Subcutaneous abdominal adipose tissue (tissue), 5 donors: Measurements from ENCODE around the gene TATDN2.
"Not testable (repeated sequence)": the region's sequence is repeated elsewhere in the genome, so short reads cannot be mapped to it uniquely, and the experiment has no call there.

Experiments
- H3K27ac ChIP-seq: one replicate; pipeline ENCODE4 v1.7.0; 2013; ENCODE audit warnings: low read depth, mild to moderate bottlenecking, inconsistent platforms, low read length, moderate library complexity
- H3K27me3 ChIP-seq, 5 donors: one replicate each; pipeline ENCODE4 v1.7.0; 2013; ENCODE audit warnings: low read length in 5 of 5, inconsistent platforms in 1 of 5; ENCODE audit not compliant: control insufficient read depth in 5 of 5, insufficient read depth in 4 of 5
- H3K36me3 ChIP-seq, 5 donors: one replicate each; pipeline ENCODE4 v1.7.0; 2013; ENCODE audit warnings: low read length in 5 of 5; ENCODE audit not compliant: control insufficient read depth in 5 of 5, insufficient read depth in 5 of 5
- H3K4me1 ChIP-seq, 5 donors: one replicate each; pipeline ENCODE4 v1.7.0; 2013; ENCODE audit warnings: low read length in 5 of 5, mild to moderate bottlenecking in 3 of 5, moderate library complexity in 1 of 5; ENCODE audit not compliant: control insufficient read depth in 5 of 5, insufficient read depth in 5 of 5
- H3K4me3 ChIP-seq, 5 donors: one replicate each; pipeline ENCODE4 v1.7.0; 2013; ENCODE audit warnings: low read length in 5 of 5, low read depth in 1 of 5
- H3K9ac ChIP-seq, 5 donors: one replicate each; pipeline ENCODE4 v1.7.0; 2013; ENCODE audit warnings: low read length in 5 of 5, mild to moderate bottlenecking in 4 of 5, moderate library complexity in 3 of 5
- H3K9me3 ChIP-seq, 5 donors: one replicate each; pipeline ENCODE4 v1.7.0; 2013; ENCODE audit warnings: low read length in 5 of 5; ENCODE audit not compliant: control insufficient read depth in 5 of 5
- donor health status: healthy.
- donor health status: healthy.
- donor health status: healthy.
- donor health status: healthy.
- donor health status: healthy.

TATDN2 gene

GRCh38 chr3:10289077-10289476, 40.8 kb downstream of the TATDN2 start:
- Histone ChIP-seq H3K9me3 (no peaks in the 10 kb centered on the region), H3K27ac (no peak overlapping the region), H3K4me3 (no peak overlapping the region), H3K36me3 (peaks cover 2 to 56% (median 24%) of the 10 kb centered on the region in 5 donors), H3K9ac (no peak overlapping the region), H3K4me1 (peaks cover 0 to 14% (median 6%) of the 10 kb centered on the region in 5 donors), H3K27me3 (no peaks in the 10 kb centered on the region)

- Histone ChIP-seq H3K9ac (no peak overlapping the region), H3K27ac (no peak overlapping the region), H3K9me3 (no peaks in the 10 kb centered on the region), H3K4me1 (peaks cover 0 to 14% (median 6%) of the 10 kb centered on the region in 5 donors), H3K36me3 (peaks cover 3 to 54% (median 24%) of the 10 kb centered on the region in 5 donors), H3K4me3 (no peak overlapping the region), H3K27me3 (no peaks in the 10 kb centered on the region)
Observed at GRCh38 chr3:10289787-10290355, 41.6 kb downstream of the TATDN2 start.

- no peaks in the 10 kb centered on the region for H3K9me3 ChIP-seq
- no peaks in the 10 kb centered on the region for H3K27me3 ChIP-seq
- H3K27ac ChIP-seq, result no peak overlapping the region
- H3K4me3 ChIP-seq, result no peak overlapping the region
- H3K4me1 ChIP-seq, result peaks cover 0 to 14% (median 6%) of the 10 kb centered on the region in 5 donors
- H3K9ac ChIP-seq, result no peak overlapping the region
- peaks cover 5 to 55% (median 23%) of the 10 kb centered on the region in 5 donors for H3K36me3 ChIP-seq
Observed at GRCh38 chr3:10290481-10291176, 42.4 kb downstream of the TATDN2 start.

- Histone ChIP-seq H3K36me3 (peaks cover 3 to 51% (median 20%) of the 10 kb centered on the region in 5 donors), H3K27me3 (no peaks in the 10 kb centered on the region), H3K9me3 (no peaks in the 10 kb centered on the region), H3K9ac (no peak overlapping the region), H3K4me1 (peaks cover 0 to 12% (median 4%) of the 10 kb centered on the region in 5 donors), H3K4me3 (no peak overlapping the region), H3K27ac (no peak overlapping the region)
Observed at GRCh38 chr3:10291641-10292040, 43.4 kb downstream of the TATDN2 start.

GRCh38 chr3:10292505-10293419, 44.5 kb downstream of the TATDN2 start, which contains the start of gene GHRL:
Gene GHRL, minus strand, starts transcription at chr3:10292947. Its CDS starts 2,767 bp downstream, at chr3:10290180.
- Histone ChIP-seq H3K9ac (no peak within 1 kb of the TSS), H3K36me3 (peaks cover 3 to 46% (median 22%) of the 10 kb centered on the region in 5 donors), H3K9me3 (no peaks in the 10 kb centered on the region), H3K4me1 (peaks cover 0 to 8% (median 0%) of the 10 kb centered on the region in 5 donors), H3K4me3 (no peak within 1 kb of the TSS), H3K27me3 (no peaks in the 10 kb centered on the region), H3K27ac (no peak within 1 kb of the TSS)

GRCh38 chr3:10294030-10294586, 45.8 kb downstream of the TATDN2 start:
- peaks cover 3 to 38% (median 13%) of the 10 kb centered on the region in 5 donors for H3K36me3 ChIP-seq
- H3K9me3 ChIP-seq, result no peaks in the 10 kb centered on the region
- H3K9ac ChIP-seq, result no peak overlapping the region
- no peaks in the 10 kb centered on the region for H3K27me3 ChIP-seq
- H3K4me3 ChIP-seq, result no peak overlapping the region
- H3K4me1 ChIP-seq, result peaks cover 0 to 8% (median 0%) of the 10 kb centered on the region in 5 donors
- no peak overlapping the region for H3K27ac ChIP-seq

- H3K4me1 ChIP-seq, H3K9ac ChIP-seq, H3K27ac ChIP-seq, H3K27me3 ChIP-seq, H3K4me3 ChIP-seq, H3K9me3 ChIP-seq: not testable (repeated sequence)
- H3K36me3 ChIP-seq, result peaks cover 5 to 60% (median 36%) of the 10 kb centered on the region in 5 donors
Observed at GRCh38 chr3:10298064-10298463, 49.8 kb downstream of the TATDN2 start.

GRCh38 chr3:10299175-10299574, 50.9 kb downstream of the TATDN2 start:
- no peaks in the 10 kb centered on the region for H3K9me3 ChIP-seq
- peaks cover 5 to 72% (median 47%) of the 10 kb centered on the region in 5 donors for H3K36me3 ChIP-seq

GRCh38 chr3:10299679-10300078, 51.4 kb downstream of the TATDN2 start:
- H3K36me3 ChIP-seq, result peaks cover 5 to 77% (median 51%) of the 10 kb centered on the region in 5 donors

More at GRCh38 chr3:10299175-10299574, 50.9 kb downstream of the TATDN2 start:
- no peak overlapping the region for H3K9ac ChIP-seq
- no peak overlapping the region for H3K4me3 ChIP-seq
- no peak overlapping the region for H3K27ac ChIP-seq
- H3K27me3 ChIP-seq, result no peaks in the 10 kb centered on the region
- H3K4me1 ChIP-seq, result peaks cover 0 to 8% (median 0%) of the 10 kb centered on the region in 5 donors

More at GRCh38 chr3:10299679-10300078, 51.4 kb downstream of the TATDN2 start:
- Histone ChIP-seq H3K4me1 (peaks cover 0 to 8% (median 0%) of the 10 kb centered on the region in 5 donors), H3K9me3 (no peaks in the 10 kb centered on the region), H3K9ac (no peak overlapping the region), H3K27me3 (no peaks in the 10 kb centered on the region), H3K27ac (no peak overlapping the region), H3K4me3 (no peak overlapping the region)
